Left lung (tissue), 10 donors: Measurements from ENCODE around the gene RFX2. TPM values are rescaled to one million over a fixed set of nuclear protein-coding genes. Genes with fewer than 3 reads are reported as not detected.
A peak's percentile ranks its signal among the peaks of the same experiment; 100 is the strongest.

Experiments
- ATAC-seq: fragments of 200-7000 bp; cut with Tn5 transposase; one replicate; pipeline ENCODE4 v1.9.1; 2020; ENCODE audit warnings: moderate library complexity
- DNase-seq, 4 donors: peaks; one replicate each; pipeline ENCODE4 v3.0.0-alpha.2; 2013 to 2020
- H3K27ac ChIP-seq, 2 donors: fragments of 200-600 bp; sonication (generic) in 1 of 2; one replicate each; pipeline versions ENCODE4 v1.5.0 to v1.8.0; 2020 to 2021
- H3K27me3 ChIP-seq, 2 donors: fragments of 200-600 bp; sonication (generic) in 1 of 2; one replicate each; pipeline versions ENCODE4 v1.5.0 to v1.8.0; 2020 to 2021
- H3K36me3 ChIP-seq, 2 donors: fragments of 200-600 bp; sonication (generic) in 1 of 2; one replicate each; pipeline versions ENCODE4 v1.5.0 to v1.8.0; 2020 to 2021
- H3K4me1 ChIP-seq, 2 donors: fragments of 200-600 bp; one replicate each; pipeline ENCODE4 v1.8.0; 2021
- H3K4me3 ChIP-seq, 2 donors: fragments of 200-600 bp; sonication (generic) in 1 of 2; one replicate each; pipeline versions ENCODE4 v1.5.0 to v1.8.0; 2020 to 2021; ENCODE audit warnings: mild to moderate bottlenecking in 1 of 2
- H3K9me3 ChIP-seq, 2 donors: fragments of 200-600 bp; sonication (generic) in 1 of 2; one replicate each; pipeline versions ENCODE4 v1.5.0 to v1.8.0; 2020 to 2021
- CTCF ChIP-seq, 2 donors: fragments of 200-600 bp; sonication (generic) in 1 of 2; IDR thresholded peaks; one replicate each; pipeline versions ENCODE4 v1.5.0 to v1.8.0; 2021; ENCODE audit warnings: antibody characterized with exemption in 2 of 2
- intact Hi-C, 2 donors: fragments of 100-400 bp; cut with DNase I; formaldehyde crosslinking; loops; one replicate each; pipeline versions ENCODE4 v1.11.2 to v1.14.2; 2022
- polyA plus RNA-seq, 6 donors: library from polyadenylated mRNA; unstranded; fragments of 120-200 nt; gene quantifications; one replicate each; pipeline ENCODE4 v1.2.1, GENCODE V29; 2013; ENCODE audit not compliant: insufficient read length in 6 of 6
- total RNA-seq, 2 donors: library from RNA; stranded (reverse); fragmentation: NEBNext Ultra II Directional; extraction: Animal tissue kit (Norgen Biotek cat#: 25700); gene quantifications; one replicate each; pipeline ENCODE4 v1.2.1, GENCODE V29; 2021
- donor health status: DM: no; HTN: yes; CAD: no.
- donor health status: DM: no; HTN: no; CAD: no.

RFX2 gene
- total and polyA plus RNA-seq, 8 donors = 12.7 to 18.8 (median 16.5) TPM

GRCh38 chr19:6020166-6020882, 90.0 kb downstream of the RFX2 start:
- ATAC-seq = no peak
- peaks cover 0 to 13% of the 10 kb centered on the region in 2 donors for H3K4me1 ChIP-seq
- H3K27ac ChIP-seq = no peak overlapping the region
- no peak overlapping the region for H3K4me3 ChIP-seq
- no peak for TF ChIP-seq CTCF (IDR thresholded peaks at IDR 0.05)
- intact Hi-C loops = no loop called here
- peaks cover 0 to 13% of the 10 kb centered on the region in 2 donors for H3K36me3 ChIP-seq
- H3K27me3 ChIP-seq = no peaks in the 10 kb centered on the region
- H3K9me3 ChIP-seq = no peaks in the 10 kb centered on the region
- peak in 3 of 4 donors; percentile 24 to 79 (median 65) for DNase-seq

- DNase-seq (peak in 2 of 4 donors; percentile 27 to 61), ATAC-seq (no peak)
- TF ChIP-seq CTCF (IDR thresholded peaks at IDR 0.05) = no peak
- H3K9me3 ChIP-seq = no peaks in the 10 kb centered on the region
- intact Hi-C loops = no loop called here
- H3K36me3 ChIP-seq = peaks cover 0 to 9% of the 10 kb centered on the region in 2 donors
- H3K4me1 ChIP-seq = peaks cover 0 to 13% of the 10 kb centered on the region in 2 donors
- H3K27ac ChIP-seq = no peak overlapping the region
- no peak overlapping the region for H3K4me3 ChIP-seq
- H3K27me3 ChIP-seq = no peaks in the 10 kb centered on the region
Measured at GRCh38 chr19:6018786-6019185, 91.5 kb downstream of the RFX2 start.

- H3K27me3 ChIP-seq = no peaks in the 10 kb centered on the region
- H3K4me3 ChIP-seq = no peak overlapping the region
- TF ChIP-seq CTCF (IDR thresholded peaks at IDR 0.05) = no peak
- DNase-seq (peak in 1 of 4 donors; percentile 25), ATAC-seq (no peak)
- peaks cover 0 to 7% of the 10 kb centered on the region in 2 donors for H3K4me1 ChIP-seq
- H3K36me3 ChIP-seq = peaks cover 0 to 20% of the 10 kb centered on the region in 2 donors
- no peak overlapping the region for H3K27ac ChIP-seq
- intact Hi-C loops = no loop called here
- no peaks in the 10 kb centered on the region for H3K9me3 ChIP-seq
Measured at GRCh38 chr19:6017576-6017975, 92.7 kb downstream of the RFX2 start.

GRCh38 chr19:6015841-6016545, 94.3 kb downstream of the RFX2 start:
- no peak for TF ChIP-seq CTCF (IDR thresholded peaks at IDR 0.05)
- Histone ChIP-seq H3K27me3 (no peaks in the 10 kb centered on the region), H3K27ac (no peak overlapping the region), H3K4me1 (no peaks in the 10 kb centered on the region), H3K9me3 (no peaks in the 10 kb centered on the region), H3K36me3 (peaks cover 0 to 32% of the 10 kb centered on the region in 2 donors), H3K4me3 (no peak overlapping the region)
- ATAC-seq = no peak
- intact Hi-C loops = no loop called here
- DNase-seq = peak in 1 of 4 donors; percentile 17

- intact Hi-C loops = no loop called here
- Histone ChIP-seq H3K9me3 (no peaks in the 10 kb centered on the region), H3K4me3 (no peak overlapping the region), H3K4me1 (no peaks in the 10 kb centered on the region), H3K27me3 (no peaks in the 10 kb centered on the region), H3K36me3 (peaks cover 0 to 46% of the 10 kb centered on the region in 2 donors), H3K27ac (no peak overlapping the region)
- TF ChIP-seq CTCF (IDR thresholded peaks at IDR 0.05) = no peak
- DNase-seq = peak in 1 of 4 donors; percentile 53
- no peak for ATAC-seq
Measured at GRCh38 chr19:6014551-6015135, 95.7 kb downstream of the RFX2 start.
